Sigmoid colon (tissue), 7 donors: Measurements from ENCODE around the gene BDKRB1. TPM values are rescaled to one million over a fixed set of nuclear protein-coding genes. Genes with fewer than 3 reads are reported as not detected.

ENCODE experiments used
- DNase-seq: peaks from one replicate; pipeline ENCODE4 v3.0.0-alpha.2; 2019
- H3K27ac ChIP-seq, 4 donors: fragments of 200-600 bp; sonication (generic); one replicate each; pipeline ENCODE4 v1.5.1; 2016 to 2019; ENCODE audit warnings: mild to moderate bottlenecking in 1 of 4
- H3K27me3 ChIP-seq, 3 donors: fragments of 200-600 bp; sonication (generic); one replicate each; pipeline ENCODE4 v1.5.1; 2019; ENCODE audit warnings: mild to moderate bottlenecking in 1 of 3
- H3K36me3 ChIP-seq, 4 donors: fragments of 200-600 bp; sonication (generic); one replicate each; pipeline ENCODE4 v1.5.1; 2016 to 2019
- H3K4me1 ChIP-seq, 4 donors: fragments of 200-600 bp; sonication (generic); one replicate each; pipeline ENCODE4 v1.5.1; 2017 to 2019
- H3K4me3 ChIP-seq, 4 donors: fragments of 200-600 bp; sonication (generic); one replicate each; pipeline ENCODE4 v1.5.1; 2017 to 2019; ENCODE audit warnings: mild to moderate bottlenecking in 2 of 4, moderate library complexity in 1 of 4
- H3K9me3 ChIP-seq, 4 donors: fragments of 200-600 bp in 3 of 4; sonication (generic) in 3 of 4; one replicate each; pipeline versions ENCODE4 v1.5.1 to v1.6.1; 2013 to 2019
- CTCF ChIP-seq, 4 experiments: fragments of 450-650 bp in 3 of 4; fragments of 200-600 bp in 1 of 4; IDR thresholded peaks; one replicate each; pipeline ENCODE4 v1.5.1; 2016 to 2019; ENCODE audit warnings: antibody characterized with exemption in 4 of 4, mild to moderate bottlenecking in 3 of 4, moderate library complexity in 2 of 4
- EP300 ChIP-seq, 4 donors: sonication (generic); formaldehyde crosslinking; IDR thresholded peaks; one replicate each; pipeline ENCODE4 v1.6.1; 2017; ENCODE audit warnings: antibody characterized with exemption in 4 of 4
- POLR2A ChIP-seq, 2 donors: fragments of 450-650 bp; IDR thresholded peaks; one replicate each; pipeline ENCODE4 v1.6.1; 2016; ENCODE audit warnings: antibody characterized with exemption in 2 of 2, mild to moderate bottlenecking in 2 of 2, moderate library complexity in 2 of 2
- POLR2AphosphoS5 ChIP-seq, 4 donors: sonication (generic); formaldehyde crosslinking; IDR thresholded peaks; one replicate each; pipeline ENCODE4 v1.6.1; 2017; ENCODE audit warnings: antibody characterized with exemption in 4 of 4
- WGBS, 2 donors: extraction: QIAGEN DNeasy Blood & Tissue Kit; methylation state at CpG; one replicate each; pipeline ENCODE4 v1.1.7; 2013; 5-methylcytosine and 5-hydroxymethylcytosine counted together
- intact Hi-C: fragments of 100-400 bp; cut with DNase I; formaldehyde crosslinking; loops from one replicate; pipeline ENCODE4 v1.15.1; 2023
- polyA plus RNA-seq, 3 donors: library from polyadenylated mRNA; stranded (reverse); fragments of 200-250 nt; gene quantifications; one replicate each; pipeline ENCODE4 v1.2.3, GENCODE V29; 2013
- total RNA-seq, 4 donors: library from RNA; depleted of rRNA; stranded (reverse); fragments of >200 nt; gene quantifications; one replicate each; pipeline ENCODE4 v1.1.0, GENCODE V29; 2016
- donor health status: healthy with polysubstance abuse.
- donor health status: Bipolar disorder and iron deficiency.
- donor health status: healthy.

The BDKRB1 gene
- total and polyA plus RNA-seq, 7 donors = 0.33 to 4.9 (median 2.4) TPM

- WGBS, 2 donors = 82 to 83% methylated on average over 8 of the region's 8 CpGs
- peak overlapping the region in 1 of 4 donors; percentile 63 for H3K27ac ChIP-seq
- no peak for TF ChIP-seq CTCF (IDR thresholded peaks at IDR 0.05)
- no peak for TF ChIP-seq POLR2A (IDR thresholded peaks at IDR 0.05)
- no peak for TF ChIP-seq POLR2AphosphoS5 (IDR thresholded peaks at IDR 0.05)
- TF ChIP-seq EP300 (IDR thresholded peaks at IDR 0.05) = no peak
- intact Hi-C loops = no loop called here
- no peaks in the 10 kb centered on the region for H3K9me3 ChIP-seq
- DNase-seq = no peak
- H3K36me3 ChIP-seq = no peaks in the 10 kb centered on the region
- peaks cover 0 to 16% (median 12%) of the 10 kb centered on the region in 4 donors for H3K4me1 ChIP-seq
- H3K27me3 ChIP-seq = no peaks in the 10 kb centered on the region
- H3K4me3 ChIP-seq = no peak overlapping the region
Observed at GRCh38 chr14:96221841-96222240, 34.2 kb upstream of the BDKRB1 start.

- no peak for TF ChIP-seq CTCF (IDR thresholded peaks at IDR 0.05)
- no peak for TF ChIP-seq EP300 (IDR thresholded peaks at IDR 0.05)
- TF ChIP-seq POLR2AphosphoS5 (IDR thresholded peaks at IDR 0.05) = no peak
- no peak for TF ChIP-seq POLR2A (IDR thresholded peaks at IDR 0.05)
- WGBS, 2 donors = 59 to 73% methylated on average over 8 of the region's 8 CpGs
- no peak overlapping the region for H3K4me3 ChIP-seq
- H3K27me3 ChIP-seq = no peaks in the 10 kb centered on the region
- no peaks in the 10 kb centered on the region for H3K36me3 ChIP-seq
- intact Hi-C loops = no loop called here
- DNase-seq = no peak
- no peaks in the 10 kb centered on the region for H3K9me3 ChIP-seq
- H3K27ac ChIP-seq = peak overlapping the region in 3 of 4 donors; percentile 19 to 47 (median 37)
- peaks cover 0 to 16% (median 12%) of the 10 kb centered on the region in 4 donors for H3K4me1 ChIP-seq
Observed at GRCh38 chr14:96224480-96225096, 31.4 kb upstream of the BDKRB1 start.

- Histone ChIP-seq H3K36me3 (no peaks in the 10 kb centered on the region), H3K9me3 (no peaks in the 10 kb centered on the region), H3K4me1 (peaks cover 0 to 14% (median 12%) of the 10 kb centered on the region in 4 donors), H3K4me3 (no peak overlapping the region), H3K27ac (peak overlapping the region; percentile 19 to 47 (median 33)), H3K27me3 (no peaks in the 10 kb centered on the region)
- DNase-seq = no peak
- 75 to 83% methylated on average over 5 of the region's 5 CpGs for WGBS, 2 donors
- TF ChIP-seq POLR2AphosphoS5 (IDR thresholded peaks at IDR 0.05) = no peak
- TF ChIP-seq EP300 (IDR thresholded peaks at IDR 0.05) = no peak
- intact Hi-C loops = no loop called here
Observed at GRCh38 chr14:96225213-96225612, 30.8 kb upstream of the BDKRB1 start.

- TF ChIP-seq POLR2AphosphoS5 (IDR thresholded peaks at IDR 0.05) = no peak
- TF ChIP-seq POLR2A (IDR thresholded peaks at IDR 0.05) = no peak
- peak in 1 of 4 donors; percentile 25 for TF ChIP-seq EP300 (IDR thresholded peaks at IDR 0.05)
- no peak for TF ChIP-seq CTCF (IDR thresholded peaks at IDR 0.05)
- no peaks in the 10 kb centered on the region for H3K9me3 ChIP-seq
- DNase-seq = no peak
- no peak overlapping the region for H3K4me3 ChIP-seq
- peak overlapping the region; percentile 19 to 47 (median 33) for H3K27ac ChIP-seq
- intact Hi-C loops = no loop called here
- H3K36me3 ChIP-seq = no peaks in the 10 kb centered on the region
- H3K27me3 ChIP-seq = no peaks in the 10 kb centered on the region
- WGBS, 2 donors = 9 to 35% methylated on average over 5 of the region's 5 CpGs
- peaks cover 0 to 9% (median 8%) of the 10 kb centered on the region in 4 donors for H3K4me1 ChIP-seq
Observed at GRCh38 chr14:96225745-96226151, 30.3 kb upstream of the BDKRB1 start.

GRCh38 chr14:96227428-96227827 lies 28.6 kb upstream of the BDKRB1 start:
- Histone ChIP-seq H3K27me3 (no peaks in the 10 kb centered on the region), H3K4me3 (no peak overlapping the region), H3K9me3 (no peaks in the 10 kb centered on the region), H3K4me1 (no peaks in the 10 kb centered on the region), H3K36me3 (no peaks in the 10 kb centered on the region), H3K27ac (no peak overlapping the region)
- TF ChIP-seq POLR2A (IDR thresholded peaks at IDR 0.05) (no peak), POLR2AphosphoS5 (IDR thresholded peaks at IDR 0.05) (no peak), CTCF (IDR thresholded peaks at IDR 0.05) (no peak), EP300 (IDR thresholded peaks at IDR 0.05) (no peak)
- no peak for DNase-seq
- intact Hi-C loops = no loop called here
- WGBS, 2 donors = 85 to 86% methylated on average over 7 of the region's 7 CpGs
